HCT116 (cell line): Measurements from ENCODE around the gene CKLF. TPM values are rescaled to one million over a fixed set of nuclear protein-coding genes. Genes with fewer than 3 reads are reported as not detected.
A peak's percentile ranks its signal among the peaks of the same experiment; 100 is the strongest.

Experiments used
- ATAC-seq: fragments of 200-7000 bp; cut with Tn5 transposase; 2 replicates; pipeline ENCODE4 v1.9.1; 2020; ENCODE audit warnings: mild to moderate bottlenecking, moderate library complexity
- BruUV-seq: library from RNA; stranded (reverse); fragments of 400-500 nt; replicated peaks from 2 replicates; lab custom pipeline; 2021; lab: Mats Ljungman, UMichigan
- CTCF ChIA-PET: fragments of 300-600 bp; sonication (Branson Sonifier 250); formaldehyde crosslinking; loops from one replicate; lab custom pipeline; 2021; ENCODE audit warnings: antibody characterized with exemption; lab: Charles Lee
- POLR2A ChIA-PET: fragments of 300-600, 350-600 bp; sonication (Branson Sonifier 250); formaldehyde crosslinking; loops from one replicate; lab custom pipeline; 2021; ENCODE audit warnings: antibody characterized with exemption; lab: Charles Lee
- RAD21 ChIA-PET, 2 experiments: fragments of 300-600 bp; sonication (Branson Sonifier 250); formaldehyde crosslinking; loops; one replicate each; lab custom pipeline; 2023; ENCODE audit warnings: low total read pairs in 2 of 2; ENCODE audit not compliant: uncharacterized antibody in 2 of 2, unreplicated experiment in 2 of 2, low non-redundant PET in 1 of 2; lab: Charles Lee
- DNase-seq: peaks from one replicate; pipeline ENCODE4 v3.0.0-alpha.2; 2010; ENCODE audit warnings: low read depth, low spot score
- H2AFZ ChIP-seq: fragments of 200-600 bp; shearing (Covaris generic), sonication (generic); 2 replicates; pipeline ENCODE4 v1.6.1; 2017; ENCODE audit warnings: low read depth, mixed run types, mixed read lengths, antibody characterized with exemption, low read length; ENCODE audit not compliant: poor library complexity, severe bottlenecking
- H3K27ac ChIP-seq: 2 replicates; pipeline ENCODE4 v1.5.1; 2012; ENCODE audit warnings: low read depth, low read length
- H3K27me3 ChIP-seq: fragments of 200-600 bp; sonication (generic); 2 replicates; pipeline ENCODE4 v1.6.1; 2016; ENCODE audit warnings: mixed run types, low read length, mixed read lengths; ENCODE audit not compliant: insufficient read depth
- H3K36me3 ChIP-seq, 2 experiments: fragments of 200-500 bp in 1 of 2; fragments of 200-600 bp in 1 of 2; sonication (Bioruptor generic) in 1 of 2; sonication (generic) in 1 of 2; 2 replicates each; pipeline versions ENCODE4 v1.5.1 to v1.6.1; 2014 to 2016; ENCODE audit warnings: low read length in 2 of 2, inconsistent platforms in 1 of 2, mixed read lengths in 1 of 2, mixed run types in 1 of 2; ENCODE audit not compliant: insufficient read depth in 2 of 2, control insufficient read depth in 1 of 2
- H3K4me1 ChIP-seq, 2 experiments: fragments of 200-600 bp in 1 of 2; sonication (generic) in 1 of 2; 2 replicates each; pipeline versions ENCODE4 v1.5.1 to v1.6.1; 2012 to 2017; ENCODE audit warnings: low read length in 2 of 2, inconsistent platforms in 1 of 2, mild to moderate bottlenecking in 1 of 2, mixed read lengths in 1 of 2, mixed run types in 1 of 2, moderate library complexity in 1 of 2; ENCODE audit not compliant: insufficient read depth in 2 of 2, control insufficient read depth in 1 of 2
- H3K4me2 ChIP-seq: fragments of 200-600 bp; sonication (generic); 2 replicates; pipeline ENCODE4 v1.6.1; 2017; ENCODE audit warnings: mixed run types, low read length, mixed read lengths
- H3K4me3 ChIP-seq, 2 experiments: fragments of 200-600 bp in 1 of 2; sonication (generic) in 1 of 2; replicated peaks in 1 of 2; 2 replicates each; pipeline ENCODE4 v1.5.1; 2011 to 2016; ENCODE audit warnings: low read length in 2 of 2, control low read depth in 1 of 2, low read depth in 1 of 2, mild to moderate bottlenecking in 1 of 2, mixed read lengths in 1 of 2, mixed run types in 1 of 2
- H3K79me2 ChIP-seq: fragments of 200-600 bp; sonication (generic); 2 replicates; pipeline ENCODE4 v1.6.1; 2017; ENCODE audit warnings: mild to moderate bottlenecking, mixed run types, low read length, moderate library complexity, mixed read lengths; ENCODE audit not compliant: insufficient read depth
- H3K9ac ChIP-seq: fragments of 200-600 bp; sonication (generic); 2 replicates; pipeline ENCODE4 v1.6.1; 2016; ENCODE audit warnings: low read length, mixed read lengths
- H3K9me2 ChIP-seq: fragments of 200-600 bp; sonication (generic), shearing (Covaris generic); 2 replicates; pipeline ENCODE4 v1.6.1; 2017; ENCODE audit warnings: mixed run types, mild to moderate bottlenecking, moderate library complexity; ENCODE audit not compliant: insufficient read depth
- H3K9me3 ChIP-seq, 2 experiments: fragments of 200-500 bp in 1 of 2; fragments of 200-600 bp in 1 of 2; sonication (Bioruptor generic) in 1 of 2; sonication (generic) in 1 of 2; 2 replicates each; pipeline ENCODE4 v1.6.1; 2014 to 2017; ENCODE audit warnings: low read length in 2 of 2, mixed read lengths in 2 of 2, inconsistent platforms in 1 of 2, low read depth in 1 of 2, mild to moderate bottlenecking in 1 of 2, mixed run types in 1 of 2, moderate library complexity in 1 of 2; ENCODE audit not compliant: control insufficient read depth in 1 of 2, insufficient read depth in 1 of 2
- H4K20me1 ChIP-seq: fragments of 200-600 bp; sonication (generic), shearing (Covaris generic); 2 replicates; pipeline ENCODE4 v1.6.1; 2017; ENCODE audit warnings: mixed run types, mild to moderate bottlenecking, moderate library complexity; ENCODE audit not compliant: insufficient read depth
- CBX3 ChIP-seq: IDR thresholded peaks from 2 replicates; pipeline ENCODE4 v1.6.1; 2012; ENCODE audit warnings: low read depth
- CEBPB ChIP-seq: IDR thresholded peaks from 2 replicates; pipeline ENCODE4 v1.6.1; 2012; ENCODE audit warnings: low read depth
- CTCF ChIP-seq, 3 experiments: fragments of 200-600 bp in 1 of 3; sonication (generic) in 1 of 3; IDR thresholded peaks in 2 of 3; conservative IDR thresholded peaks in 1 of 3; 2 replicates each; pipeline ENCODE4 v1.5.1; 2012 to 2017; ENCODE audit warnings: low read depth in 2 of 3, low read length in 2 of 3, antibody characterized with exemption in 1 of 3, borderline replicate concordance in 1 of 3, control low read depth in 1 of 3, mild to moderate bottlenecking in 1 of 3, mixed read lengths in 1 of 3, mixed run types in 1 of 3, moderate library complexity in 1 of 3; ENCODE audit not compliant: insufficient read depth in 1 of 3
- EGR1 ChIP-seq: IDR thresholded peaks from 2 replicates; pipeline ENCODE4 v1.6.1; 2012; ENCODE audit warnings: low read depth
- MAX ChIP-seq: IDR thresholded peaks from 2 replicates; pipeline ENCODE4 v1.6.1; 2012
- POLR2AphosphoS5 ChIP-seq: IDR thresholded peaks from 2 replicates; pipeline ENCODE4 v1.6.1; 2011; ENCODE audit warnings: mild to moderate bottlenecking, low read depth, low read length, moderate library complexity
- RAD21 ChIP-seq: IDR thresholded peaks from 2 replicates; pipeline ENCODE4 v1.6.1; 2012; ENCODE audit warnings: low read depth, mild to moderate bottlenecking
- REST ChIP-seq: IDR thresholded peaks from 2 replicates; pipeline ENCODE4 v1.6.1; 2012; ENCODE audit warnings: low read depth
- SIN3A ChIP-seq: IDR thresholded peaks from 2 replicates; pipeline ENCODE4 v1.6.1; 2012; ENCODE audit warnings: low read depth
- SRF ChIP-seq: IDR thresholded peaks from 2 replicates; pipeline ENCODE4 v1.6.1; 2012; ENCODE audit warnings: low read depth
- YY1 ChIP-seq: IDR thresholded peaks from 2 replicates; pipeline ENCODE4 v1.6.1; 2011; ENCODE audit warnings: low read length, low read depth, moderate library complexity, mild to moderate bottlenecking; ENCODE audit not compliant: insufficient replicate concordance; ENCODE audit errors: extremely low read depth
- ZFX ChIP-seq: fragments of 450-650 bp; IDR thresholded peaks from 2 replicates; pipeline ENCODE4 v1.6.1; 2017
- intact Hi-C: fragments of 100-400 bp; cut with micrococcal nuclease; formaldehyde crosslinking; loops from 2 replicates; pipeline ENCODE4 v1.10.0; 2022
- total RNA-seq: library from RNA; stranded (reverse); gene quantifications from one replicate; pipeline ENCODE4 v1.2.1, GENCODE V29; 2021; ENCODE audit not compliant: unreplicated experiment

CKLF gene
- total RNA-seq, 1 experiment from 2014 or later = 38.6 TPM

- H3K79me2 ChIP-seq = peaks cover 16% of the 10 kb centered on the region; the same call in 1 of the 2 replicates
- H4K20me1 ChIP-seq = no peaks in the 10 kb centered on the region
- peak; percentile 66 for ATAC-seq
- peaks cover 25 to 46% of the 10 kb centered on the region in 2 experiments for H3K4me1 ChIP-seq
- peak; percentile 75 for TF ChIP-seq POLR2AphosphoS5
- TF ChIP-seq CEBPB = no peak
- no peak for TF ChIP-seq SIN3A
- TF ChIP-seq YY1 = no peak
- TF ChIP-seq SRF = no peak
- no peak; the same call in 1 of the 2 replicates for TF ChIP-seq MAX
- peak; percentile 71 for TF ChIP-seq EGR1
- TF ChIP-seq CBX3 = no peak
- peak; percentile 96 for TF ChIP-seq ZFX
- no peak for TF ChIP-seq REST
- no peak for TF ChIP-seq RAD21
- TF ChIP-seq CTCF (IDR thresholded peaks at IDR 0.05 in 2 of 3, conservative IDR thresholded peaks at IDR 0.05 in 1 of 3; ENCODE audit: borderline replicate concordance in 1 of 3, insufficient read depth in 1 of 3, low read depth in 2 of 3, low read length in 2 of 3) = peak in 2 of 3 experiments; percentile 13 to 24; a peak in 2 of 6 replicates
- TF ChIP-seq, all 23 proteins: peak for 4
- no peak for DNase-seq
- ChIA-PET POLR2A (interaction anchor here (1.8 kb wide), 1 partner anchor 27 kb away, joined by 4 read pairs; no protein-coding TSS in a partner anchor), CTCF (interaction anchor here (1.5 kb wide), 1 partner anchor 59 kb away, joined by 3 read pairs; no protein-coding TSS in a partner anchor), RAD21 (no interaction called here)
- H3K9ac ChIP-seq = peak within 1 kb of the TSS; percentile 84
- no peak within 1 kb of the TSS for H2AFZ ChIP-seq
- intact Hi-C loops = loop anchor here (2.0 kb wide), 1 partner anchor 143 kb away; no protein-coding TSS in a partner anchor
- no peaks in the 10 kb centered on the region for H3K9me3 ChIP-seq
- H3K27ac ChIP-seq = peak within 1 kb of the TSS; percentile 88
- H3K27me3 ChIP-seq = no peaks in the 10 kb centered on the region
- no TSS peak for BruUV-seq
- peak within 1 kb of the TSS; percentile 61 to 72 for H3K4me3 ChIP-seq
- H3K9me2 ChIP-seq = no peaks in the 10 kb centered on the region
- peaks cover 0 to 4% of the 10 kb centered on the region in 2 experiments; a peak in 1 of 4 replicates for H3K36me3 ChIP-seq
- peak within 1 kb of the TSS; percentile 85 for H3K4me2 ChIP-seq
Observed at GRCh38 chr16:66549284-66550131, 2.9 kb upstream of the CKLF start, which contains the start of gene TK2. Gene TK2 (minus strand): TSS chr16:66550122. CDS start chr16:66550061, 61 bp downstream.
